Muscle layer of duodenum (tissue), 2 donors: ENCODE measurements around the gene CDC27.
"Not testable (repeated sequence)": the region's sequence is repeated elsewhere in the genome, so short reads cannot be mapped to it uniquely, and the experiment has no call there.

Experiments
- H3K27ac ChIP-seq: one replicate; pipeline ENCODE4 v1.7.0; 2013; ENCODE audit warnings: mild to moderate bottlenecking, low read length
- H3K27me3 ChIP-seq: one replicate; pipeline ENCODE4 v1.7.0; 2013; ENCODE audit warnings: low read depth, mild to moderate bottlenecking, control low read depth, low read length
- H3K36me3 ChIP-seq, 2 donors: one replicate each; pipeline ENCODE4 v1.7.0; 2013; ENCODE audit warnings: low read length in 2 of 2, control low read depth in 1 of 2, mild to moderate bottlenecking in 1 of 2; ENCODE audit not compliant: insufficient read depth in 2 of 2, control insufficient read depth in 1 of 2
- H3K4me1 ChIP-seq, 2 donors: one replicate each; pipeline ENCODE4 v1.7.0; 2013; ENCODE audit warnings: low read length in 2 of 2, mild to moderate bottlenecking in 2 of 2, control low read depth in 1 of 2, moderate library complexity in 1 of 2; ENCODE audit not compliant: insufficient read depth in 2 of 2, control insufficient read depth in 1 of 2
- H3K4me3 ChIP-seq, 2 donors: one replicate each; pipeline ENCODE4 v1.7.0; 2013; ENCODE audit warnings: low read length in 2 of 2, low read depth in 1 of 2, mild to moderate bottlenecking in 1 of 2
- H3K9me3 ChIP-seq, 2 donors: one replicate each; pipeline ENCODE4 v1.7.0; 2013; ENCODE audit warnings: low read length in 2 of 2, control low read depth in 1 of 2, mild to moderate bottlenecking in 1 of 2; ENCODE audit not compliant: control insufficient read depth in 1 of 2
- donor health status: healthy.

The CDC27 gene

DNA sequence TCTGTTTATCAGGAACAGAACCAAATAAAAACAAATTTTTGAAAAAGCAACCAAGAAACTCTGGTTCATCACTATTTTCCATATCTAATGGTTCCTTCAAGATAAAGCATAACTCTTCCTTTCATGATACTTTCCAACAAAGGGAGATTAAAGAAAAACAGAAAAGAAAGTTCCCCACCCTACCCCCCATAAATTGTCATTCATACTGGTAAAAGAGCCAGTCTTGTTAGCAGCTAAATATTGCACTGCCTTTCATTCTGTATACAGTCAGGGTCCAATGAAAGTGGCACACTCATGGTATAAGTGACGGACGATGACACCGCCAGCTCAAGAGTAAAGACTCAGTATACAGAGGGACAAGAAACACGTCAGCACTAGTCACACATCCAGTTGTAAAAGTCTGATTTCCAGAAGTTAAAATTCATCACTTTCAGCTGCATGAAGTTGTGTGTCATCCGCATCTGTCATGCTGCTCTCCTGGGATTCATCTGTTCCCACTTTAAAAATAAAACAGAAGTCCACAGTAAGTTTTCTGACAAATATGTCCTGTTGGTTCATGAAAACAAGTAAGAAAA, 68.5 kb downstream of the CDC27 start:
- Histone ChIP-seq H3K27me3 (no peaks in the 10 kb centered on the region), H3K9me3 (no peaks in the 10 kb centered on the region), H3K36me3 (peaks cover 16 to 36% of the 10 kb centered on the region in 2 donors), H3K4me1 (no peaks in the 10 kb centered on the region), H3K27ac (no peak overlapping the region), H3K4me3 (no peak overlapping the region)

DNA sequence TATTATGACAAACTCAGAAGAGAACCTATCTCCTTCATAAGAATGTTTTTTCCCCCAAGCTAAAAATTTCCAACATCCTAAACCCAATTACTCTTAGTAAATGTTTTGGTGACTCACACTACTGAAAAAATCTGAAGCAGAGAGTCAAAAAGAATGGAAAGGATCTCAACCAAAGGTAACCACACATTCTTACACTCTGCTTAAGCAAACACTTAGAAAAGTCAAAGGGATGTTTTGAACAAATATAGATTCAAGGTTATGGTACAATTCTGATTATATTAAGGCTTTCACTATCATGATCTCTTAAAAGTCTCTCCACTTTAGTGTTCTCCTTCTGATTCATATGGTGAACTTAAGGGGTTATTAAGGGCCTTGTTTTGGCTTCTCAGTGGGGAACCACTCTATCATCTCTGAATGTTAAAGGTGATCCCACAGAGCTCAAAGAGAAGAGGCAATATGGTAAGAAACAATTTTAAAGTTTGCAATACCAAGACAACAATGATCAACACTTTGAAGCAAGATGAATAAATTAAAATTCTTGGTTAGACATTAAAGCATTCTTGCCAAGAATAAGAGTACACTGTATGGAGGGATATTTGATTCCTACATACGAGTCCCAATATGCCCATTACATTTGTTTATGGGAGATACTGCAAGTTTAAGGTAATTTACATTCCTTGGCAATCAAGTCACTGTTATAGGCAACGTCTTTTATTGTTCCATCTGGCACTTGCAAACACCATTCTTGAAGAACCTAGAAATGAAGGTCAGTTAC, 69.2 kb downstream of the CDC27 start:
- Histone ChIP-seq H3K36me3 (peaks cover 16 to 36% of the 10 kb centered on the region in 2 donors), H3K27ac (no peak overlapping the region)

DNA sequence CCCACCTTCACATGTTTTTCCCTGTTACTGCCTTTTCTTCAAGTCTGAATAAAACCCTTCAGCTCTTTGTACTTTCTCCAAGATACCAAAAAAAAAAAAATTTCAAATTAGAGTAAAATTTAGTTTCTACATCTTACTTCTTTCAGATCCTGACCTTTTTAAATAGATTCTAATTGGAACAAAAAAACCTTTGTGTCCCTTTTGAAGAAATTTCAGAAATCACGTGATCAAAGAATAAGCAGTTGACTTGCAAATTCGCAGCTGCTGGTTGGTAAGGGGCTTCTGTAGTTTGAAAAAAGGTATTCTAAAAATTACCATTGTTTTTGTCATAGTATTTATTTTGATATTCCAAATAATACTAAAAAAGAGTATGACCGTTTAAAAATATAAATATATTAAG, 71.7 kb downstream of the CDC27 start:
- no peaks in the 10 kb centered on the region for H3K4me1 ChIP-seq
- no peaks in the 10 kb centered on the region for H3K27me3 ChIP-seq
- no peak overlapping the region for H3K27ac ChIP-seq
- H3K9me3 ChIP-seq: no peaks in the 10 kb centered on the region
- peaks cover 16 to 30% of the 10 kb centered on the region in 2 donors for H3K36me3 ChIP-seq
- H3K4me3 ChIP-seq: no peak overlapping the region

More for the DNA sequence above, 69.2 kb downstream of the CDC27 start:
- H3K9me3 ChIP-seq: no peaks in the 10 kb centered on the region
- no peaks in the 10 kb centered on the region for H3K4me1 ChIP-seq
- no peaks in the 10 kb centered on the region for H3K27me3 ChIP-seq
- H3K4me3 ChIP-seq: no peak overlapping the region

DNA sequence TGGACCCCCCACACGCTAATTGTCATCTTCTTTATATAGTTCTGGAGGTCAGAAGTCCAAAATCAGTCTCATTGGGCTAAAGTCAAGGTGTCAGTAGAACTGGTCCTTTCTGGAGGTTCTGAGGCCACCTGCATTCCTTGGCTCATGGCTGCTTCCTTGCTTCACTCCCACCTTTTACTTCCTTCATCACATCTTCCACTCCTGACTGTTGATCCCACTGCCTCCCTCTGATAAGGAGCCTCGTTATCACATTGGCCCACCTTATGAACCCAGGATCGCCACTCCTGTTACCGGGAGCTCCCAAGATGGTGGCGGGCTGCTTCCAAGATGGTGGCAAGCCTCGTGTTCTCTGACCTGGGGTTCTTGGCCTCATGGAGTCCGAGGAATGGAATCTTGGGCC, 83.0 kb downstream of the CDC27 start:
- Histone ChIP-seq H3K4me1 (no peaks in the 10 kb centered on the region), H3K4me3 (no peak overlapping the region), H3K27ac (no peak overlapping the region), H3K27me3 (no peaks in the 10 kb centered on the region), H3K36me3 (no peaks in the 10 kb centered on the region), H3K9me3 (no peaks in the 10 kb centered on the region)

DNA sequence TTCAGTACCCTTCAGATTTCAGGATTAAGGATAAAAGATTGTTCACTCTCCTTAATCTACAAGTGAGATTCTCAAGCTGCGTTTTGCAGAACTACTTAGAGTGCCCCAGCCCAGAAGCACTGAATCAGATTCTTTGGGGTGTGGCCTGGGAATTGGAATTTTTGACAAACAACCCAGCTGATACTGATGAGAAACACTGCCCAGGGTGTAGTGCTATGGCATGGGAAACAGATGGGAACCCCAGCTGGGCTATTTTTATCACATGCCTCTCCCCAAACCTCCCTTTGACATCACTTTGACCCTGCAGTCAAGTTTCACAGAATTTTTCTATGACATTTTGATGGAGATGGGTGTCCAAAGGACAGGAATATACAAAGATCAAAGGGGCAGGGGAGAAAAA, 83.8 kb downstream of the CDC27 start:
- not testable (repeated sequence) for H3K27me3 ChIP-seq, H3K4me1 ChIP-seq, H3K4me3 ChIP-seq

DNA sequence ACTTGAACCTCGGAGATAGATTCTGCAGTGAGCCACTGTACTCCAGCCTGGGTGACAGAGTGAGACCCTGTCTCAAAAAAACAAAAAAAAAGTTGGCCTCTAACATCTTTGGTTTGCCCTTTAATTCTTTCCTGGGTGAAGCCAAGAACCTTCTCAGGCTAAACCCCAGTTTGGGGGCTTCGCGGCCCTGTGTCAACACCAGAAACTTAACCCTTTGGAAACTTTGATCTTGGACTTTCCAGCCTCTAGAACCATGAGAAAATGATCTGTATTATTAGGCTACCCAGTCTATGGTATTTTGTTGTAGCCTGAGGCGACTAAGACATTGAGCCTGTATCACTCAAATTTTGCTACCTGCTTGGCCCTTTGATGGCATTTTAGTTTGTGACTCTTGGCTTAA, 86.2 kb downstream of the CDC27 start:
- no peak overlapping the region for H3K27ac ChIP-seq
- no peak overlapping the region for H3K4me3 ChIP-seq
- no peaks in the 10 kb centered on the region for H3K27me3 ChIP-seq
- H3K36me3 ChIP-seq: no peaks in the 10 kb centered on the region
- no peaks in the 10 kb centered on the region for H3K9me3 ChIP-seq
- H3K4me1 ChIP-seq: peaks cover 0 to 12% of the 10 kb centered on the region in 2 donors

More for the DNA sequence above, 83.8 kb downstream of the CDC27 start:
- H3K27ac ChIP-seq, H3K36me3 ChIP-seq, H3K9me3 ChIP-seq: not testable (repeated sequence)

DNA sequence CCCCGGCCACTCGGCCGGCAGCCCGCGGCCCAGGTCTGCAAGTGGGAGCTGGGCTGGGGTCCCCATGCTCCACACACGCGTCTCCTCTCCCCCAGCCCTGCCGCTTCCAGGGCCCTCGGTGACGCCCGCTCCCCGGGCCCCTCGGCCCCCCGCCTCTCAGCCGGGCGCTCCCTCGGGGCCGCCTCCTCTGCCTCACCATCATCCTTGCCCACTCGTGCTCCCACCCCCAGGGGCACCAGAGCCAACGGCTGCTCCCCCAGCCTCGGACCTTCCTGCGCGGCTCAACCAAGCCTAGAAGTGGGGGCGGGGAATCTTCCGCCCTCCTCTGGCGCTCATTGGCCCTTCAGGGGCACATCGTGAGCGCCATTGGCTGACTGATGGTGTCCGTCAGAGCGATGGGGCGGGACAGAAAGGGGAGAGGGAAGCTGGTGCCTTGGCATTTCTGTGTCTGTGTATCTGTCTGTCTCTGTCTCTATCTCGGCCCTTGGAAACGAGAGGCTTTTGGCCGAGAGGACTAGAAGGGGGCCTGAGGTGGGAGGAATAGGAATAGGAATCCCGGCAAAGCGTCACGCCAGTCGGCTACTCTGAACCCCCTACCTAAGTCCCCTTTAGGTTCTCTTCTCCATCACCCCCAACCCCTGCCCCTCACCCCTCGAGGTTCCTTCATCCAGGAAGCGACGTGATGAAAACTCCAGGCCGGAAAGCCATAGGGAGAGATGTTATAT, 88.9 kb downstream of the CDC27 start:
- Histone ChIP-seq H3K4me1 (peaks cover 0 to 18% of the 10 kb centered on the region in 2 donors), H3K9me3 (no peaks in the 10 kb centered on the region), H3K36me3 (no peaks in the 10 kb centered on the region), H3K27me3 (no peaks in the 10 kb centered on the region), H3K27ac (no peak overlapping the region), H3K4me3 (peak overlapping the region; percentile 67 to 79)

DNA sequence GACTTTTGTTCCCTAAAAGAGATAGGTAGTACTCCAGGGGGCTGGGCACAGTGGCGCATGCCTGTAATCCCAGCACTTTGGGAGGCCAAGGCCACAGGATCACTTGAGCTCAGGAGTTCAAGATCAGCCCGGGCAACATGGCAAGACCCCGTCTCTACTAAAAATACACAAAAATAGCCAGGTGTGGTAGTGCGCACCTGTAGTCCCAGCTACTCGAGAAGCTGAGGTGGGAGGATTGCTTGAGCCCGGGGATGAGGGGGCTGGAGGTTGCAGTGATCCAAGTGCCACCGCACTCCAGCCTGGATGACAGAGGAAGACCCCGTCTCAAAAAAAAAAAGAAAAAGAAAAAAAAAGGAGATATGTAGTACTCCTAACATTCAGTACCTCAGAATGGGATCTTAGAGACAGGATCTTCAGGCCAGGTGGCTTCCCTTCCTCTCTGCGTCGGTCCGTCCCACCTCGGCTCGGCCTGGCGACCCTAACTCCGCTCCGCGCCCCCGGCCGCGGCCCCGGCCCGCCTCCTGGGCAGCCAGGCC, 89.6 kb downstream of the CDC27 start:
- no peaks in the 10 kb centered on the region for H3K9me3 ChIP-seq
- no peak overlapping the region for H3K27ac ChIP-seq
- H3K4me1 ChIP-seq: peaks cover 0 to 18% of the 10 kb centered on the region in 2 donors
- H3K27me3 ChIP-seq: no peaks in the 10 kb centered on the region
- peak overlapping the region; percentile 67 to 79 for H3K4me3 ChIP-seq
- H3K36me3 ChIP-seq: no peaks in the 10 kb centered on the region

DNA sequence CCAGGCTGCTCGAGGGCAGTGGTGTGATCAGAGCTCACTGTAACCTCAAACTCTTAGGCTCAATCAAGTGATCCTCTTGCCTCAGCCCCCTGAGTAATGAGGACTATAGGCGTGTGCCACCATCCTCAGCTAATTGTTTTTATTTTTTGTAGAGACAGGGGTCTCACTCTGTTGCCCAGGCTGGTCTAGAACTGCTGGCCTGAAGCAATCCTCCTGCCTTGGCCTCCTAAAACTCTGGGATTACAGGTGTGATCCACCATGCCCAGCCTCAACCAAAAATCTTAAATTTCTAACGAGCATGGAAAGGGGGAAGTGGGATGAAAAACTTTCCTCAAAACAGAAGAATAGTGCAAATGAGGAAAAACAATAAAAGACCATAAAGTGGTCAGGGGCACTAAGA, 92.8 kb downstream of the CDC27 start:
- peaks cover 0 to 18% of the 10 kb centered on the region in 2 donors for H3K4me1 ChIP-seq
- no peak overlapping the region for H3K27ac ChIP-seq
- no peak overlapping the region for H3K4me3 ChIP-seq
- no peaks in the 10 kb centered on the region for H3K27me3 ChIP-seq
- H3K36me3 ChIP-seq: no peaks in the 10 kb centered on the region
- no peaks in the 10 kb centered on the region for H3K9me3 ChIP-seq

DNA sequence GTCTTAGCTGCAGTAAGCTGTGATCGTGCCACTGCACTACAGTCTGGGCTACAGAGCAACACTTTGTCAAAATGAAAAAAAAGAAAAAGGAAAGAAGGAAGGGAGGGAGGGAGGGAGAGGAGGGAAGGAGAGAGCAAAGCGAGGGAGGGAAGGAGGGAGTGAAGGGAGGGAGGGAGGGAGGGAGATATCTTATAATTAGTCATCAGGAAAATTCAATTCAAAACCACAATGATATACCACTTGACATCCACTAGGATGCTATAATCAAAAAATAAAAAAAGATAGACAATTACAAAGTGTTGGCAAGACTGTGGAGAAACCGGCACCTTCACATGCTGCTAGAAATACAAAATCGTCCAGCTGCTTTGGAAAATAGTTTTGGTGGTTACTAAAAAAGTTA, 93.8 kb downstream of the CDC27 start:
- H3K4me3 ChIP-seq: no peak overlapping the region
- peaks cover 0 to 18% of the 10 kb centered on the region in 2 donors for H3K4me1 ChIP-seq
- no peaks in the 10 kb centered on the region for H3K36me3 ChIP-seq

DNA sequence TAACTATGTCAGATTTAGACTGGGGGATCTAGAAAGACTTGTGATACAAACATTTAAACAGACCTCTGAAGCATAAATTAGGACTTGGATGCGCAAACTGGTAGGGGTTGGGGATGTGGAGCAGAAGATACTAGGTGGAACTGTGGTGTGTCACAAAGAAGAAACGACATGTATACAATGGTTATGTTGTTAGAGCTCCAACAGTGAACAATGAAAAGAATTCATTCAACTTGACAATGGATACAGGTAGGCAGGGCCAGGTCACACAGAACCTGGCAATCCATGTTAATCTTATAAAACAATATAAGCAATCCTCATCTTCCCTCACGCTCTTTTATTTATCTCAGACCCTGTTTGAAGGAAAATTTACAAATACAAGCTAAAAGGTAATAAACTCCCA, 102.0 kb downstream of the CDC27 start:
- no peaks in the 10 kb centered on the region for H3K9me3 ChIP-seq
- no peaks in the 10 kb centered on the region for H3K36me3 ChIP-seq
- no peak overlapping the region for H3K27ac ChIP-seq
- H3K27me3 ChIP-seq: no peaks in the 10 kb centered on the region
- no peaks in the 10 kb centered on the region for H3K4me1 ChIP-seq
- H3K4me3 ChIP-seq: no peak overlapping the region

More for the DNA sequence above, 93.8 kb downstream of the CDC27 start:
- H3K27me3 ChIP-seq: no peaks in the 10 kb centered on the region
- H3K27ac ChIP-seq: no peak overlapping the region
- no peaks in the 10 kb centered on the region for H3K9me3 ChIP-seq
